Neuron (in vitro differentiated cells): Measurements from ENCODE around the gene SCYL2.

Experiments used
- H2AFZ ChIP-seq: one replicate; pipeline ENCODE4 v1.6.1; 2013; ENCODE audit warnings: low read depth, mild to moderate bottlenecking, inconsistent platforms, low read length, moderate library complexity
- H3K27me3 ChIP-seq: one replicate; pipeline ENCODE4 v1.6.1; 2013; ENCODE audit warnings: low read length; ENCODE audit not compliant: insufficient read depth
- H3K36me3 ChIP-seq: one replicate; pipeline ENCODE4 v1.6.1; 2013; ENCODE audit warnings: low read length; ENCODE audit not compliant: insufficient read depth
- H3K4me1 ChIP-seq: one replicate; pipeline ENCODE4 v1.6.1; 2013; ENCODE audit warnings: low read length; ENCODE audit not compliant: insufficient read depth
- H3K4me3 ChIP-seq: 2 replicates; pipeline ENCODE4 v1.5.1; 2013; ENCODE audit warnings: mild to moderate bottlenecking, low read length, moderate library complexity
- H3K9me3 ChIP-seq: one replicate; pipeline ENCODE4 v1.6.1; 2013; ENCODE audit warnings: low read length

Gene SCYL2

DNA sequence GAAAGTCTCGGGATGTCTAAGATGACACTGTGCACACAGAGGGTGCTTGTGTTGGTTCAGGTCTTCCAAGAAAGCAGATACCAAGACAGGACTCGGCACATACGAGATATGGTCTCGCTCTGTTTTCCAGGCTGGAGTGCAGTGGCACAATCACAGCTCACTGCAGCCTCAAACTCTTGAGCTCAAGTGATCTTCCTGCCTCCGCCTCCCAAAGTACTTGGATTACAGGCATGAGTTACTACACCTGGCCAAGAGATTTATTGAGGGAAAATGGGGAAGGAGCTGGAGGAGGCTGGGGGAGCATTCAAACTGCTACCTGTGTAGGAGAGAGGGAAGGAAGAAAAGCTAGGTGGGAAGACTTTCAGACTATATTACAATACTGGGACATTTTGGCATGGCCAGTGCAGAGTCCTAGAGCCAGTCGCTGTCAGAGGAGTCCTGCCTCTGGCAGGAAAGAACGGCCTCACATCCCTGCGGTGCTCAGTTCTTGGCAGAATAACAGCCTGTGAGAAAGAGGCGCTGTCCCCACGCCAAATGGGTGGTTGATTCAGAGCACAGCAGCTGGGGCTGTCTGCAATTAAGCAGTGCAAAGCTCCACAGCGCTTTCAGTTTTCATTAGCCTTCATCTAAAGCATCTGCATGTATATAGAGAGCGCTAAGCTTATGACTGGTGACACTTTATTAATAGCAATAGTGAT lies 108.2 kb downstream of the SCYL2 start:
- Histone ChIP-seq H3K4me3 (no peak overlapping the region), H3K4me1 (peaks cover 10% of the 10 kb centered on the region), H3K9me3 (no peaks in the 10 kb centered on the region), H3K36me3 (no peaks in the 10 kb centered on the region), H3K27me3 (peaks cover 4% of the 10 kb centered on the region), H2AFZ (no peak overlapping the region)

- no peaks in the 10 kb centered on the region for H3K9me3 ChIP-seq
- H3K27me3 ChIP-seq: peaks cover 4% of the 10 kb centered on the region
- H3K4me3 ChIP-seq: no peak overlapping the region
- H3K36me3 ChIP-seq: no peaks in the 10 kb centered on the region
- H3K4me1 ChIP-seq: peaks cover 10% of the 10 kb centered on the region
- H2AFZ ChIP-seq: no peak overlapping the region
Measured at GRCh38 chr12:100376161-100376560, 109.2 kb downstream of the SCYL2 start.

DNA sequence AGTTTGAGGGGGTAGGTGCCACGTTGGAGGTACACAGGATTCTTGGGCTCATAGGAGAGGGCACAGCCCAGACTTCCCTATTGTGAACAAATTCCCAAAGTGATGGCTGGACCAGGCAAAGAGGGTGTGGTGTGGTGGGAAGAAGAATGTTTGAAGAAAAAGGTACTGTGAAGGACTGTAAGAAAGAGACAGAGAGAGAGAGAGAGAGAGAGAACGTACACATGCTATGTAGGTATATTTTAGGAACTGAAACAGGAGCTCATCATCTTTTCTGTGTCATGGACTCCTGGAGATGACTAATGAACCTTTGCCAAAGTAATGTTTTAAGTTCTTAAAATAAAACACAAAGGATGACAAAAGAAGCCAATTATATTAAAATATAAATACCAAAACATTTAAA lies 114.4 kb downstream of the SCYL2 start:
- Histone ChIP-seq H3K9me3 (no peaks in the 10 kb centered on the region), H2AFZ (no peak overlapping the region), H3K4me3 (no peak overlapping the region), H3K27me3 (no peaks in the 10 kb centered on the region), H3K36me3 (no peaks in the 10 kb centered on the region), H3K4me1 (no peaks in the 10 kb centered on the region)

GRCh38 chr12:100382338-100382737 lies 115.4 kb downstream of the SCYL2 start:
- Histone ChIP-seq H3K9me3 (no peaks in the 10 kb centered on the region), H3K4me1 (no peaks in the 10 kb centered on the region), H3K36me3 (no peaks in the 10 kb centered on the region), H2AFZ (no peak overlapping the region), H3K27me3 (no peaks in the 10 kb centered on the region), H3K4me3 (no peak overlapping the region)

DNA sequence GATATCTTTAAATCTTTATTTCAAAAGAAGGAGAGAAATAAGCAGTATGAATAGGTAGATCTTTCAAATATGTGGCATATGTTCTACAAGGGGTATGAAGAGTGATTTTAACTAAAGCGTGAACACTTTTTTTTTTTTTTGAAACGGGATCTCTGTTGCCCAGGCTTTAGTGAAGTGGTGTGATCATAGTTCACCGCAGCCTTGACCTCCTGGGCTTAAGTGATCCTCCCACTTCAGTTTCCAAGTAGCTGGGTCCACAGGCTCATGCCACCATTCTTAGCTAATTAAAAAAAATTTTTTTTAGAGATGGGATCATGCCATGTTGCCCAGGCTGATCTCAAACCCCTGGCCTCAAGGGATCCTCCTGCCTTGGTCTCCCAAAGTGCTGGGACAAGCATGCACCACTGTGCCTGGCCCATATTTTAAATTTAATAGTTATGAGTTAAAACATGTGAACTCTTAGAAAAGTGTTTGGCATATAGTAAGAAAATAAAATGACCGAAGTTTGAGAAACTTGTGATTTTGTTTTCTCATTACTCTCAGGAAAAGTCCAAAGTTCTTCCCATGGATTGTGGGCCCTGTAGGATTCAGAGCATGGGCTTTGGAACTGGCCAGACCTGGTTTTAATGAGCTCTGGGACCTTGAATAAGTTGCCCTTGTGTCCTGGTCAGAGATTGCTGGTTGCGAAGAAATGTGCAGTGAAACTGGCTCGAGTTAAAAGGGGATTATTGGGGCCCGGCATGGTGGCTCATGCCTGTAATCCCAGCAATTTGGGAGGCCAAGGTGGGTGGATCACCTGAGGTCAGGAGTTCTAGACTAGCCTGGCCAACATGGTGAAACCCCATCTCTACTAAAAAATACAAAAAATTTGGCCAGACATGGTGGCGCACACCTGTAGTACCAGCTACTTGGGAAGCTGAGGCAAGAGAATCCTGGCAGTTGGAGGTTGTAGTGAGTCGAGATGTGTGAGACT lies 116.9 kb downstream of the SCYL2 start:
- Histone ChIP-seq H2AFZ (no peak overlapping the region), H3K9me3 (no peaks in the 10 kb centered on the region), H3K4me1 (no peaks in the 10 kb centered on the region), H3K36me3 (no peaks in the 10 kb centered on the region), H3K4me3 (no peak overlapping the region), H3K27me3 (no peaks in the 10 kb centered on the region)

DNA sequence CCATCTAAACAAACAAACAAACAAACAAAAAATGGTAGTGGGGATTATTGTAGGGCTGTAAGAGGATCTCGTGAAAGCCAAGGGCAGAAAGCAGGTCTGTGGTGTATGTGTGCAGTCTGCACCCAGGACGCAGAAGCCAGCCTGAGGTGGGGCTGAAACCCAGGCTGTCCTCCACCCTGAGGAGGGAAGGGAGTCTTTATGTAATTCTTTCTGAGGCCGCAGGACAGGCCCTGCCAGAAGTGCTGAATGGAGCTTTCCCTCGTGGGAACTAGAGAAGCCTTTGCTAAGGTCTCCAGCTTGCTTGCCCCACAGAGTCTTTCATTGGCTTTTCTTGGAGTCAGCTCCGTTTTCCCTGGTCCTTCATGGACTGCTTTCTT lies 117.6 kb downstream of the SCYL2 start:
- H3K9me3 ChIP-seq: no peaks in the 10 kb centered on the region
- H3K4me1 ChIP-seq: no peaks in the 10 kb centered on the region
- H3K27me3 ChIP-seq: no peaks in the 10 kb centered on the region
- H2AFZ ChIP-seq: no peak overlapping the region
- H3K36me3 ChIP-seq: no peaks in the 10 kb centered on the region
- H3K4me3 ChIP-seq: no peak overlapping the region

- Histone ChIP-seq H3K27me3 (no peaks in the 10 kb centered on the region), H3K9me3 (no peaks in the 10 kb centered on the region), H2AFZ (no peak overlapping the region), H3K36me3 (no peaks in the 10 kb centered on the region), H3K4me1 (no peaks in the 10 kb centered on the region), H3K4me3 (no peak overlapping the region)
Measured at GRCh38 chr12:100388382-100388781, 121.4 kb downstream of the SCYL2 start.
